T follicular helper cell (primary cell): ENCODE results near the gene SORL1.

ENCODE experiments used
- DNase-seq: peaks from one replicate; pipeline ENCODE4 v3.0.0-alpha.2; 2020; ENCODE audit warnings: low read depth

Gene SORL1

DNA sequence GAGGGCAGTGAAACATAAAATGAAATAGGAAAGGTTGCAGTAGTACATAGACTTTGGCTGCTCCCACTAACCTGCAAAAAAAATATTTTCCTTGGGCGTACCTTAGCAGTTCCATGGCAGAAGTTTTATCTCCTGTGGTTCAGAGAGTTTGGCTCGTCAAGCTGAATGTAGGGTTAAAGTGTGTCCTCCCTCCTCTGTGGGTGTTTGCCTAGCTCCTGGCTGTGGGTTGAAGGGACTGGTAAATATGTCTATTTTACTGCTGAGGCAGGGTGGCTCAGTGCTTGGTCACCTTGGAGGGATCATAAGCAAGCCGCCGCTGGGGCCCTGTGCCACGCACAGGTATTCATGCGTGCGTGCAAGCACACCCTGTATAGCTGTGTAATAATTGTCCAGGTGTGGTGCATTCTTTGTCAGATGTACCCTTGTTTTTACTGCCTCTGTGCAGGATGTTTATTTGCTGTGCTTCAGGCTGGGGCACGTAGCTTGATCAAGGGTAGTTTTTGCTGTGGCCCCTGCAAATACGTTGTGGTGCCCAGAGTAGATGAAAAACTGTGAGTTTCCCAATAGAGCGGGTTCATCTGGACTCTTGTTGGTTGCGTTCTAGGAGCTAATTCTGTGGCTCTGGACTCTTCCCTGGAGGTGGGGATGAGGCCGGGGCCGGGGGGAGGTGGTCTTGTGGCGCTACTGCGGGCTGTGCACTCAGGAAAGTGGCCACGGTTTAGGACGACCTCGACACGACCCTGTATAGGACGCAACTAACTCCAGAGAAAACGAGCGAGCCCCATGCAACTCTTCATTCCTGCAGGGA is 732 bp upstream of the SORL1 start:
- DNase-seq, result no peak

DNA sequence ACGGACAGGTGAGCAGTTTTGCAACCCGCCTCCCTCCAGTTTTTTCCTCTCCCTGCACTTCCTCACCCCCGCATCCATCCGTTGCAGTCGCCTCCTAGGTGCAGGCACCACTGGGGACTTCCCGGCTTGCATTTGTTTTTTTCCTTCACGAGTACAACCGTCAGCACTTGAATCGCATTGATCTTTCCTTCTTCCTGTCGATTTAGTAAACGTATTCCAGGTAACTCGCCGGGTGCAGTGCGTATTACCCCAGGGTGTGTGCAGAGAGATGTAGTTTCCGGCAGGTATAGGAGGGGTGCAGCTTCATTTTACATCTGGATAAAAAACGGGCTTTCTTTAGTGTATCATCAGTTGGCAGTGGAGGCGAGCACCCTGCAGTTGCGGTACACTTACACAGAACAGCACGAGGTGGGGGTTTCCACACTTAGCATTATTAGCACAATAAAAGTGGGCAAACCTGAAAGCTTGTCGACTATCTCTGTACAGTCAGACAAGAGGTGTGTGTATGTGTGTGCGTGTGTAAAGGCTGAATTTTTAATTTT is 566 bp downstream of the SORL1 start, which contains the start of gene SORL1-AS1:
Gene SORL1-AS1 (minus strand): TSS at position 359 of the 542 bp plus-strand sequence.
- DNase-seq, result peak; percentile 54

DNA sequence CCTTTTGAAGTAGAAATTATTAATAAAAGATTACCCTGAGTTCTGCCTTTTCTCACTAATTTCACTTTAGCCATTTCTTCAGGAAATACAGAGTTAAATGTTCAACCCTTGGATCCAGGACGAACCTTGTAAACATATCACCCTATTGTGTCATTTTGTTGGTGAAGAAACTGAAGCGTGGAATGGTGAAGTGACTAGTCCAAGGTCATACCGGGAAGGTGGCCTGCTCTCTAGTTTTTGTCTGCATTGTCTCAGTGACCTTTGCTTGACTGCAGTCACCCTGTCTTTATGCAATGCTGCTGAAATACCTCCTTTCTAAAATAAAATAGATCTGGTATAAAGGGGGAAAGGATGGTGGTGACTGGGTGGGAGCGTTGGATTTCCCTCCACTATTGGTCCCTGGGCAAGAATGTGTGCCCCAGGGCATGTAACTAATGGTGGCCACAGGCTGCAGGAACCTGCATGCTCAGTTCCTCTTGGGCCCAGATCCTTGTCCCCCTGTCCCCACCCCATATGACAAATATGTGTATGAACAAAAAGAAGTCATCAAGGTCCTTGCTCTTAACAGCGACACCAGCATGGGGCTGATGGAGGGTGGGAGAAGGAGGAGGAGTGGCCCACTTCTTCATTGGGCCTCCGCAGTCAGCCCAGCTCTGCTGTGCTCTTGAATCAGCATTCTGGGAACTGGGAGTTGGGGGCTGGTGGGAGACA is 1.6 kb downstream of the SORL1 start:
- no peak for DNase-seq

DNA sequence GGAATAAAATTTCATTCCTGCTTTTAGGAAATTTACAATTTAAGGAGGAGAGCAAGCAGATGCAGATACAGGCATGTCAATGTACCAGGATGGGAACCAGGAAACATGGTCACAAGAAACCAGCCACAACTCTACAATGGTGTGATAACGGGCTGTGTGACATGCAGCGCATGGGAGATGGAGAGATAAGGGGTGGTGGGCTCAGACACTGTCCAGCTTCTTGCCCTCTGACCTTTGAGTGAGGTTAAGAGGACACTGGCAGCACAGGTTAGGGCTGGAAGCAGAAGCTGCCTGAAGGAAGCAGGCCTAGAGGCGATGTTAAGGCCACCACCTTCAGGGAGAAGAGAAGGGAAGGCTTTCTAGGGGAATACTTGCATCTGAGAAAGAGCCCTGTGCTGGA is 3.0 kb downstream of the SORL1 start:
- DNase-seq, result no peak

DNA sequence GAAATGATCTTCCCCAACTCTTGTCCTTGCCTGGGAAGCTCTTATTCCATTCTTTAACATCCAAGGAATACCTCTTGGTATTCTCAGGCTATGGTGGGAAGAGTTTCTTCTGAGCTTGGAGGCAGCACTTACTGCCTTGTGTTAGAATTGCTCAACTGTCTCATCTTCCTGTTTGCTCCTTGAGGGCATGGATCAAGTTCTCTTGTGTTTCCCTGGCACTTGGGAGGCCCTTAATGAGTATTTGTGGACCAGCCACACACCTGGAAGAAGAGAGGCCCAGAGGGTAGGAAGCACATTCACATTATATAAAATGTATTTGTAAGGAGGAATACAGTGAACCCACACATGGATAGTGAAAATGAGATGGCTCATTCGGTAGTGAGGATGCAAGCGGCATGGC is 4.0 kb downstream of the SORL1 start:
- no peak for DNase-seq

DNA sequence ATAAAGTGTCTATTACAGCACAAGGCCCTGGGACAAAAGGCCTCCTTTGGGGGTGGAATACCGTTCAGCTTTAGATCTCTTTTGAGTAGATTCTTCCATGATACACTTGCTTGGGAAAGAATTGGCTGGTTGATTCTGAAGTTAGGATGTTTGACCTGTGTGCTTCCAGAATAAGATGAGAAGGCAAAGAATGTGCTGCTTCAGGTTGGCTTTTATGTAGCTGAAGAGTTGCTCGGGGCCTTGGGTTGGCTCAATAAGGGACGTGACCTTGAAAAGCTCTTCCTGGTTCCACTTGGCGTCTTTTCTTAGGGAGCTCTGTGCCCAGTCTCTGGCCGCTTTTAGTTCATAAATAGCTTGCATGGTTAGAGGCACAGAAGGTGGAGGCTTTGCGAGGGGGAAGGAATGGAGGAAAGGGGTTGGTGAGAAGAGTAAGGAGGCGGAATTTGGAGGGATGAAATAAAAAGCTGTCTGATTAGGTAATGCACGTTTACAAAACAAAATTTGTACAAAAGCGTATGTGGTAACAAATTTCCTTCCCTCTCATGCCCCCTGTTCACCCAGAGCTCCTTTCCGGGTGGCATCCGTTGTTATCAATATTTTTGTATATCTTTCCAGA is 4.8 kb downstream of the SORL1 start:
- DNase-seq, result no peak

DNA sequence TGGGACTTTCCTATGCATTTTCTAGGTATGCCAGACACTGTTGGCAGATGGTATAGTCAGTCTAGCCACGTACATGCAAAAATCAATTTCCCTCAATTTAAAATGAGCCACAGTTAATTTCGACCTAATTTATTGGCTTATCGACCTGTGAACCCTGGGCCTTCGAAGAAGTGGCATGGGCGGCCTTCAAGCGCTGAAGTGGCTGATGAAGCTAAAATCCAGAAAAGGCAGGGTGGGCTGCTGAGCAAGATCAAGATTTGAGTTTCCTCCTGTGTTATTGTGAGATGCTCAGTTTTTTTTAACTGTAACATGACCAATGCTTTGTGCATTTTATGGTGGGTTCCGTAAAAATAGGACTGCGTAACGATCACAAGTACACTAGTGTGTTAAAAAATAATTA is 6.4 kb downstream of the SORL1 start:
- DNase-seq, result no peak

DNA sequence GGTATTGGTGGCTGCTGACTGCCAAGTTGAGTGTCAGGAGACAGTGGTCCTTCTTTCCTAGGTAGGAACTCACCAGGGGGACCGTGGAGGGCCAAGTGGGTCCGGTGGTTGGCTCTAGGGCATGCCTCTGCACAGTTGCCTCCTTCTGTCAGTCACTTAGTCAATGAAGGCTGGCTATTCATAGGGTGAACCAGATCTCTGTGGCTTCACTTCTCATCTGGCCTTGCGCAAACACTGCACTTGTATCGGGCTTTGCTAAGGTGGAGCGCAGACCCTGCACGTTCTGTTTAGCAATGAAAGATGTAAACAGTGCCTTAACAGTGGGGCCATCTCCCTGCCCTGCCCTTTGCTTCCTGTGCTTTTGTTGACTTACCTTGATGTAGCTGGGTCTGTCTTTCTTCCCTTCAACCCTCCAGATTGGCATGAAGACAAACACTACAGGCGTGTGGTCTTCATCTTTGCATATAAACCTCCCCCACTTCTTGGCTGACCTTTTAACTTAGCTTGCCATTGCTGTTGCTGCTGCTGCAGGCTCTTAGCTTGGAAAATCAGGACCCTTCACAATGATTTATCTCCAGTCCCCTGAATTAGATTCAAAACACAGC is 7.4 kb downstream of the SORL1 start:
- no peak for DNase-seq

DNA sequence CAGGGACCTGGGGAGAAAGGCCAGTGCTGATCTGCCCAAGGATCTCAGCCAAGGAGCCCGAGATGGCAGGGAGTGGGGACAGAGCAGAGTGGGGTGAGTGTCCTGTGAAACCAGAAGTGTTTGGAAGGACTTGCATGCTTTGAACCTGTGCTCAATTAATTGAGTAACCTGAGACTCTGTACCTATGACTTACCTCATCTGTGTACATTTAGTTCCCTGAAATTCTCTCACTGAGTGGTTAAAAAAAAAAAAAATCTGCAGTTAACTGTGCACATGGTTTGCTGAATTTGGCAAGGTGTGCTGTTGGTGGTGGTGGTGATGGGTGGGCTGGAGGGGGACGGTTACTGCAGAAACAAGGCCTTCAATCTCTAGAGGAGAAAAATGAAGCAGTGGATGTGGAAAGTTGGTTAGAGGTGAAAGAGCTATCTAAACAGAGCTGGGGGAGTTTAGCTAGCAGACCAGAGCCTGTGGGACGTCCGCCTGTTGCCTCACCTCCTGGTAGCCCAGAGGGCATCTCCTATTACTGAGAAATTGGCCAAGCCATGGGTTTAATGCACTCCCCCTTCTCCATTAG is 8.9 kb downstream of the SORL1 start:
- no peak for DNase-seq

DNA sequence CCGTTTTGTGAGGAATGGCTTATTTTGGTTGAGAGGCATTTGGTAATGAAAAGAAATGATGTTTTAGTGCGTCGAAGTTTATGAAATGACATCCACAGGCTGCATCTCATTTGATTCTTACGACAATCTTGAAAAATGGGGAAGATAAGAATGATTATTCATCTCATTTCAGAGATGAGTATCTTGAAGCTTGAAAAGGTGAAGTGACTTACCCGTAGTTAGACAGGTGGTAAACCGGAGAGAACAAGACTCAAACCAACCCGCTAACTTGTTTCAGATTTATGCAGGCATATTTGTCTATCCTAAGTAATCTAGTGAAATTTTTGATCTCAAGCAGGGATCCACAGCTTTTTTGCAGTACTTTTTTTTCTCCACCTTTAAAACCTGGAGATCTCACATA is 9.7 kb downstream of the SORL1 start:
- DNase-seq, result no peak

DNA sequence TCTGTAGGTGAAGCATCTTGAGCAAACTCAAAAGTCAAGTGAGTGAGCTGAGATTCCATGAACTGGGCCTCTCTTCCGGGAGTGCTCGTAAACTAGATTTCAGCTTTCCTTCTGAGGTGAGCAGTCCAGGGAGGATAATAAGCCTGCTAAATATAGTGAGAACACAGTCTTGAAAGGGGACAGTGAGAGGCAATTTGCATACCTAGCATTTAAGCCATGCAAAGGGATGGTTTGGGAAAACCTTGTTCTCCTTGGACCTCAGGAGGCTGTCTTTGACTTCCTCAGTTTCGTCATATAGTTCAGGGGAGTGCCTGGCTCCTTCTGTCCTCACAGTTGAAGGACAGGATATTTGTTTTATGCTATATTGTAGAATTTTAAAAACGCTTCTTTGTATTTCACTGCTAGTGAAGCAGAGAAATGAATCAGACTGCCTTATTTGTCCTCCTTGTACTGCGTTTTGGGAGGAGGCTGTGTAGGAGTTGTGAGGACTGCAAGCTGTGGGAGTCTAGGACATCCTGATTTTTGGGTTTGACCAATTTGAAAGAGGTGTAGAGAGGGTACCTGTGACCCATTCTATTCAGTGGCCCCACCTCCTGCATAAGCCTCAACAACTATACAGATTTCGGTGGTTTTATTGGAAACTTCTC is 11.7 kb downstream of the SORL1 start:
- DNase-seq, result no peak

DNA sequence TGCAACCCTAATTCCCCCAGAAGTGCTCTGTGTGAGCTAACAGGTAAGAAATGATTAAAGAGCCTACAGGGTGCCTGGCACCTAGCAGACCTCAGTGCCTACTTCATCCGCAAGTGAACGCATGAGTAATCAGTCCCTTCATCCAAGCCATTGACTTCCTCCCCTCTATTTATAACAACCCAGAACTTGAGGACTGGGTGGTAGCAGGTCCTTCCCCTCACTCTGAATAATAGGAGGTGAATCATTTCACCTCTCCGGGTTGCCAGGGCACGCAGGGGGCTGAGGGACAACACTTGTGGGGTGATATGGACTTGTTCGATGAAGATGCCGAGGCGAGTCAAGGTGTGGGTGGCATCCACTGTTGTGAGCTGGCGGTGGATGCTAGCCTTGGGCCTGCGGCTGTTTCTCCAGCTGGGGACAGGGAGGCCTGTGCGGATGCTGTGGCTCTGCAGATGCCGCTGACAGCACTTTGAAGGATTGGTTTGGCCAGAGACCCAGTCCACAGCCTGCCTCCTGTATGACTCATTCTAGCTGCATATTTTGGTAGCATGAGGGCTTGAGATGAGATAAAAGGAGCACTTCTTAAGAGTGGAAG is 12.3 kb downstream of the SORL1 start:
- peak; percentile 54 for DNase-seq

DNA sequence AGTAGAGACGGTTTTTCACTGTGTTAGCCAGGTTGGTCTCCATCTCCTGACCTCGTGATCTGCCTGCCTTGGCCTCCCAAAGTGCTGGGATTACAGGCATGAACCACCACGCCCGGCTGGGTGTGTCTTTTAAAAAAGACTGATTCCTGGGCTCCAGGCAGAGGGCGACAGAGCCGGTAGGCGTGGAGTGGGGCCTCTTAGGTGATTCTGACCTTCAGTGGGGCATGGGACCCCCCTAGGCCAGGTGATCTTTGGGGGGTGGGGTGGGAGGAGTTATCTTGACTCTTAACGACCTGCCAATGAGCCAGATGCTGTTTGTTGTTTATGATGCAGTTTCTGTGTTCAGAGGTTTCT is 13.6 kb downstream of the SORL1 start:
- no peak for DNase-seq

DNA sequence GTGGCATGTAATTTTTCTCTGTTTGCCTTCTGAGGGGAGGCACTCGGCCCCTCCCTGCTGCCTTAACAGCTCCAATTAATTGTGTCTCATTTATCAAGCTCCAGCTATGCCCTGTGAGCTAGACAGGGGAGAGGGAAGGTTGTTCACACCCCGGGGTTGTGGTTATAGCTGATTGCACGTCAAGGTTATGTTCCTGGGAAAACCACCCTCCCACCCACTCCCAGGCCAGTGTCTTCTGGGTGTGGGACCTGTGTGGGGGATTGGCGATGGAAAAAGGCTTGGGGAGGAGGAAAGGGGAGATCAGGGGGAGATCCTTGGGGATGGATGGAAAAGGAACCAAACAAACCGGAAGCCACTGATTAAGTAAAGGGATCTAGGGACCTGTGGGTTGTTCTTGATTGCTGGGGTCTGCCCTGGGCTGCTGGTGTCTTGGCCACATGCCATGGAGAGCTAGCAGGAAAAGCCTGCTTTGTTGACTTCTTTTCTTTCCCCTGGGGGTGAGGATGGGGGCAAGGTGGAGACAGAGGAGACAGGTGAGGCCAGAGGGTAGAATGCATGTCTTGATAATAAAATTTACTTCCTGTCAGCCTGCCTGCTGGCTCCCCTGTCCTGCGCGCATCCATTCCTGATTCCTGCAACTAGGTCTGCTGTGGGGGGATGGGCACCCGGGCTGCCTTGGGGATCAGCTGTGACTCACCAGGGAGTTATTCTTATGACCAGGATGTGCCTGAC is 14.1 kb downstream of the SORL1 start:
- no peak for DNase-seq

DNA sequence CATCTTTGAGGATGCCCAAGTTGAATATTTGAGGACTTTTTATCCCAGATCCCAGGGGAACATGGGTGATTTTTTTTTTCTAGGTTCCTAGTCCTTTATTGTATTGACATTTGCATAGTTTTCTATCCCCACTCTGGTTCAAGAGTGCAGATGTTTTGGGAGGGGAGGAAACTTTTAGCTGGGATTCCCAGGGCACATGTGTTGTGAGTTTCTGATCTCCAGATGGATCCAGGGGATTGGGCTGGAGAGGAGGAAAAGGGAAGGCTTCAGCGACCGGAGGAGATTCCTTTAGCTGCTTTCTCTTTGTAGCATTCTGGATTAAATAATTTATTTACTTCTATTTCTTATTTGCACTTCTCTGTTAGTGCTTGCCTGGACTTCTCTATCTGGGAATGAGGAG is 15.4 kb downstream of the SORL1 start:
- no peak for DNase-seq

DNA sequence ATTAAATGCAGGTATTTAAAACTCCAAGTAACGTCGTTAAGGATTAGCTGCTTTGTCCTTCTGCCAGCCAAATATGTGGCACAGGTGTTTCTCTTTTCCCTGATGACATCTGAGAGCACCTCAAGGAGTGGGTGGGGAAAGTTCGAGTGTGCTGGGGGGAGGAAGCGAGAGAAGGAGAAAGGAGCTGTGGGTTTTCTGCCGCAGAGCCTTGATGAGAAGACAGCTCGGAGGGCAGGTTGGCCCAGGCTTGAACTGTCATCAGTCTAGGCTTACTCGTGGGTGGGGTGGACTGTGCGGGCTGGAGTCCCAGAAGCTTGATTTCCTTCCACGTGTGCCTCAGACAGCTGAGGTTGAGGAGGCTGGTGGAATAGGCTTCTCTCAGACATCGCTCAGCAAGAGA is 15.9 kb downstream of the SORL1 start:
- DNase-seq, result peak; percentile 69

DNA sequence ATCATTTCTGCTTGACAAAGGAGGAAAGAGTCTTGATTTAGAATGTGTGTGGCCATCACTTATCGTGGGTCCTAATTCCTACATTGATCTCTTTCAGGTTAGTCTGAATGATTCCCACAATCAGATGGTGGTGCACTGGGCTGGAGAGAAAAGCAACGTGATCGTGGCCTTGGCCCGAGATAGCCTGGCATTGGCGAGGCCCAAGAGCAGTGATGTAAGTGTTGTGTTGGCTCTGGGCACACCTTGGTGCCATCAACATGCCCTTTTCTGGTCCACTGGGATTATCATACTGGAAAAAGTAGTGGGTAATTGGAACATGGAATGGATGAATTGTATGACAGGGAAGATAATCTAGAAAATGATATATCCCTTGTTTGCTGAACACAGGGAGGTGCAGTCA is 17.8 kb downstream of the SORL1 start:
- DNase-seq, result no peak

DNA sequence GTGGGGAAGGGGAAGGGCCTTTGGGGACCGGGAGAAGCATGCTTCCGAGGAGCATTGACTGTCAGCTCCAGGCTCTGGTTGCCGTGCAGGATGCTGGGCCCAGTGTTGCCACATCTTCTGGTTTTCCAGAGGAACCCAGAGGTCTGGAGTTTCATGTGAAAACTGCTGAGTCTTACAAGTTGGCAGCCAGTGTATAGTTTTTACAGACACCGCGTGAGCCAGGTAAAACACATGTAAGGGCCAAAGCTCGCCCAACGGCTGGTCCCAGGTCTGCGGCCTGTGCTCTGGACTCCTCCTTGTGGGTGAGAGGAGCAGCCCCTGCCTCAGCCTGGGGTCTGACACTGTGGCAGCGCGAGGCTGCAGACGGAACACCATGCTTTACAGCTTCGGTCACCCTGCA is 19.1 kb downstream of the SORL1 start:
- DNase-seq, result no peak

DNA sequence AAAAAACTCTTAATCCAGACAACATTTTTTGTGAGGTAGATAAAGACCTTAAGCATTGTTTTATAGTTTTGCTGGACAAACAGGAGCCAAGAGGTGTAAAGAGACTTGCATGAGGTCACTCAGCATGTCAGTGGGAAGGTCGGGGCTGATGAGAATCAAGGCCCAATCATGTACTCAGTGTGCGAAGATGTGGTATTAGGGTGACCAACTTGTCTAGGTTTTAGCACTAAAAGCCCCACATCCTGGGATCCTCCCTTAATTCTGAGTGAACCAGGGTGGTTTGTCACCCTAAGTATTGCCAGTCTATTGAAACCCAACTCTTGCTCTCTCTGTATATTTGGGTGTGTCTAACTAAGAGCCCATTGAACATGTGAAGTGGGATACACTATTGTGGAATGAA is 20.2 kb downstream of the SORL1 start:
- DNase-seq, result no peak

DNA sequence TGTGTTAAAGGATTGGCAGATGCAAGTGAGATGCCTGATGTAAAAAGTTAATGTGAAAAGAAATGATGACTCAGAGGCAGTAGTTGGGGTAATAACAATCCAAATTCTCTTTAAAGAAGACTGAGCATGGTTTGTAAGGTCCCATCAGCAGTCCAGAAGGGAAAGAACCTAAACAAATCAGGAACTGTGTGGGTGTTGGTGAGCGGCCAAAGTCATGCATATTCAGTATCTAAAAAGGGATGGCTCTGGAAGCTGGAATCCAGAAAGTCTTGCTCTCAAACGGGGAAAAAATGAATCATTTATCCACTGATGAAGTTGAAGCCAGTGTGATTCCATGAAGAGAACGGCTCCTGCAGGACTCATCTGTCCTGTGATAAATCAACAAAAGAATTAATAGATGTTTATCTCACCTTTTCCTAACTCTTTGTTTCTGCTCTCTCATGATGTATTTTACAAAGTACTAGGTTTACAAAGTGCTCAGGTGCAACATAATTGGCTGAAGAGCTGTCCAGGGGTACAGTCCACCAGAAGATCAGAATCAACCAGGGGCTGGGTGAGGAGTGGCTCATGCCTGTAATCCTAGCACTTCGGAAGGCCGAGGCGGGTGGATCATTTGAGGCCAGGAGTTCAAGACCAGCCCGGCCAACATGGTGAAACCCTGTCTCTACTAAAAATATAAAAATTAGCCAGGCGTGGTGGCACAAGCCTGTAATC is 21.1 kb downstream of the SORL1 start:
- no peak for DNase-seq
